ENCODE data around the gene GRM4.

DNA sequence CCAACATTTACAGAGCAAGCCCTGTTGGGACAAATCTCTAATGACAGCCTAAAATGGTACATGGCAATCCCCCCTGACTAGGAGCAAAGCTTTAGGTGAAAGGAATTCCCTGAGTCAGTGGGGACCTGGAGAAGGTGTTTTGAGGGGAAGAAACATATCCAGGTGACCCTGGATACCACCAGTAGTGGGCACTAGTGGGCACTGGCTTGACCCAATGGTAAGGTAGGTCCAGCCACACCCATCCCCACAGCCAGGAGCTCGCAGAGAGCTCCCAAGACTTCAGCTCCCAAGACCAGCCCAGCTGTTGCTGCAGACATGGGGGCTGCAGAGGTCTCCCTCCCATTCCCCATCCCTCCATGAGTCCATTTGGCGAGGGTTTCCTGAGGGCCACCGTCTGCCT is 19.5 kb downstream of the GRM4 start:
- TF ChIP-seq JUND (IDR thresholded peaks at IDR 0.05; ENCODE audit: borderline replicate concordance, low read depth, low read length) (no peak), JUND (tag; IDR thresholded peaks at IDR 0.05; ENCODE audit: borderline replicate concordance, low read depth, low read length) (no peak), SIN3A (IDR thresholded peaks at IDR 0.05; ENCODE audit: borderline replicate concordance in 2 of 2, control insufficient read depth in 1 of 2, low read depth in 2 of 2, low read length in 2 of 2) (no peak), SNIP1 (IDR thresholded peaks at IDR 0.05; ENCODE audit: low read depth) (no peak), E2F6 (IDR thresholded peaks at IDR 0.05; ENCODE audit: borderline replicate concordance in 1 of 2, extremely low read depth in 1 of 2, insufficient read depth in 1 of 2, insufficient read length in 1 of 2, low read depth in 1 of 2, low read length in 1 of 2, poor library complexity in 1 of 2, severe bottlenecking in 1 of 2) (no peak), POLR2AphosphoS5 (IDR thresholded peaks at IDR 0.05; ENCODE audit: control insufficient read depth, insufficient read depth, low read depth, low read length) (no peak), FOXA1 (IDR thresholded peaks at IDR 0.05; ENCODE audit: borderline replicate concordance) (no peak), ZBTB11 (CRISPR knock-in tag; IDR thresholded peaks at IDR 0.05) (no peak), ZNF146 (CRISPR knock-in tag; IDR thresholded peaks at IDR 0.05; ENCODE audit: unreplicated experiment) (no peak)
- TF ChIP-seq, protein P1, sequence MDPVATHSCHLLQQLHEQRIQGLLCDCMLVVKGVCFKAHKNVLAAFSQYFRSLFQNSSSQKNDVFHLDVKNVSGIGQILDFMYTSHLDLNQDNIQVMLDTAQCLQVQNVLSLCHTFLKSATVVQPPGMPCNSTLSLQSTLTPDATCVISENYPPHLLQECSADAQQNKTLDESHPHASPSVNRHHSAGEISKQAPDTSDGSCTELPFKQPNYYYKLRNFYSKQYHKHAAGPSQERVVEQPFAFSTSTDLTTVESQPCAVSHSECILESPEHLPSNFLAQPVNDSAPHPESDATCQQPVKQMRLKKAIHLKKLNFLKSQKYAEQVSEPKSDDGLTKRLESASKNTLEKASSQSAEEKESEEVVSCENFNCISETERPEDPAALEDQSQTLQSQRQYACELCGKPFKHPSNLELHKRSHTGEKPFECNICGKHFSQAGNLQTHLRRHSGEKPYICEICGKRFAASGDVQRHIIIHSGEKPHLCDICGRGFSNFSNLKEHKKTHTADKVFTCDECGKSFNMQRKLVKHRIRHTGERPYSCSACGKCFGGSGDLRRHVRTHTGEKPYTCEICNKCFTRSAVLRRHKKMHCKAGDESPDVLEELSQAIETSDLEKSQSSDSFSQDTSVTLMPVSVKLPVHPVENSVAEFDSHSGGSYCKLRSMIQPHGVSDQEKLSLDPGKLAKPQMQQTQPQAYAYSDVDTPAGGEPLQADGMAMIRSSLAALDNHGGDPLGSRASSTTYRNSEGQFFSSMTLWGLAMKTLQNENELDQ (CRISPR knock-in tag; IDR thresholded peaks at IDR 0.05; ENCODE audit: borderline replicate concordance): no peak
